Mammary epithelial cell (primary cell): ENCODE data around the gene NID2.

Experiments used
- EZH2 ChIP-seq: IDR thresholded peaks from 2 replicates; pipeline ENCODE4 v1.6.1; 2012; ENCODE audit warnings: low read length, inconsistent platforms, borderline replicate concordance
- TF ChIP-seq, protein P1 (sequence below), 2 donors: IDR thresholded peaks in 1 of 2; conservative IDR thresholded peaks in 1 of 2; 2 replicates each; pipeline ENCODE4 v1.5.1; 2011 to 2012; ENCODE audit warnings: inconsistent platforms in 2 of 2, low read length in 2 of 2, mild to moderate bottlenecking in 2 of 2, control low read depth in 1 of 2, low read depth in 1 of 2; ENCODE audit not compliant: insufficient read depth in 1 of 2; ENCODE audit errors: extremely low read depth in 1 of 2

DNA sequence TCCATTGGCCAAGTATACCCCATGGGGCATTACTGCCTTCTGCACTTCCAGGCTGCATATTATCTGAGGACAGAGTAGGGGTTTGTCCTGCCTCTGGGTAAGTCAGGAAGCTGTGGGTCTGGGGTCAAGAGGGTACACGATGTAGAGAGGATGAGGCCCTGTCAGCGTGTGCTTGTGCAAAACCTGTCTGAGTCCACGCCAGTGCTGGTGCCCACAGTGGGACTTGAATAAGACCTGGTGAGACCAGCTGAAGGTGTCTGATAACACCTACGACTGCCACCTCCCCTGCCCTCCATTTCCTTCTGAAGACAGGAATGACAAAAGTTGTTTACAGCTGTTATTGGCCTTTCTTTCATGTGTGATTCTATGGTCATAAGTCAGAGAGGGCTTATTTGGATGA is 22.1 kb upstream of the NID2 start:
- TF ChIP-seq, protein P1, sequence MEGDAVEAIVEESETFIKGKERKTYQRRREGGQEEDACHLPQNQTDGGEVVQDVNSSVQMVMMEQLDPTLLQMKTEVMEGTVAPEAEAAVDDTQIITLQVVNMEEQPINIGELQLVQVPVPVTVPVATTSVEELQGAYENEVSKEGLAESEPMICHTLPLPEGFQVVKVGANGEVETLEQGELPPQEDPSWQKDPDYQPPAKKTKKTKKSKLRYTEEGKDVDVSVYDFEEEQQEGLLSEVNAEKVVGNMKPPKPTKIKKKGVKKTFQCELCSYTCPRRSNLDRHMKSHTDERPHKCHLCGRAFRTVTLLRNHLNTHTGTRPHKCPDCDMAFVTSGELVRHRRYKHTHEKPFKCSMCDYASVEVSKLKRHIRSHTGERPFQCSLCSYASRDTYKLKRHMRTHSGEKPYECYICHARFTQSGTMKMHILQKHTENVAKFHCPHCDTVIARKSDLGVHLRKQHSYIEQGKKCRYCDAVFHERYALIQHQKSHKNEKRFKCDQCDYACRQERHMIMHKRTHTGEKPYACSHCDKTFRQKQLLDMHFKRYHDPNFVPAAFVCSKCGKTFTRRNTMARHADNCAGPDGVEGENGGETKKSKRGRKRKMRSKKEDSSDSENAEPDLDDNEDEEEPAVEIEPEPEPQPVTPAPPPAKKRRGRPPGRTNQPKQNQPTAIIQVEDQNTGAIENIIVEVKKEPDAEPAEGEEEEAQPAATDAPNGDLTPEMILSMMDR (conservative IDR thresholded peaks at IDR 0.05 in 1 of 2, IDR thresholded peaks at IDR 0.05 in 1 of 2; ENCODE audit: extremely low read depth in 1 of 2, insufficient read depth in 1 of 2, low read depth in 1 of 2, low read length in 2 of 2), result no peak
- TF ChIP-seq EZH2, result no peak
